ENCODE measurements around the gene STXBP6. TPM values are rescaled to one million over a fixed set of nuclear protein-coding genes. Genes with fewer than 3 reads are reported as not detected.

Gene STXBP6
- total RNA-seq, 1 experiment from 2014 or later, result 6.4 TPM

DNA sequence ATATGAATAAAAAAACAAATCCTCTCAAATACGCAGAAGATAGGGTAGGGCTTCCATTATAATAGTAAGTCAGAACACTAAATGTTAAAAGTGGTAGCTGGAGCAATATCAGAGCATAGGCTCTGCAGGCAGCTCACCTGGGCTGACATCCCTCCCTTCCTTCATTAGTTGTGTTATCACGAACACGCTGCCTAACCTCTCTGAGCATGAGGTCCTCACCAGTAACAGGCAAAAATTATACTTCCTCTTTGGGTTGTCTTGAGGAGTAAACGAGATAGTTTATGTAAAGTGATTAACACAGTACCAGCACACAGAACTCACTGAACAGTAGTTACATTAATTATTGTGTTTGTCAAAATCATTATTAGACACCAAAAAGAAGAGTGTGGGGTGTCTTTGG lies 154.3 kb downstream of the STXBP6 start:
- no TSS peak for BruUV-seq (replicated peaks)
- H3K36me3 Mint-ChIP-seq (ENCODE audit: insufficient read depth, unreplicated experiment), result no peaks in the 10 kb centered on the region
- TF ChIP-seq, protein P1, sequence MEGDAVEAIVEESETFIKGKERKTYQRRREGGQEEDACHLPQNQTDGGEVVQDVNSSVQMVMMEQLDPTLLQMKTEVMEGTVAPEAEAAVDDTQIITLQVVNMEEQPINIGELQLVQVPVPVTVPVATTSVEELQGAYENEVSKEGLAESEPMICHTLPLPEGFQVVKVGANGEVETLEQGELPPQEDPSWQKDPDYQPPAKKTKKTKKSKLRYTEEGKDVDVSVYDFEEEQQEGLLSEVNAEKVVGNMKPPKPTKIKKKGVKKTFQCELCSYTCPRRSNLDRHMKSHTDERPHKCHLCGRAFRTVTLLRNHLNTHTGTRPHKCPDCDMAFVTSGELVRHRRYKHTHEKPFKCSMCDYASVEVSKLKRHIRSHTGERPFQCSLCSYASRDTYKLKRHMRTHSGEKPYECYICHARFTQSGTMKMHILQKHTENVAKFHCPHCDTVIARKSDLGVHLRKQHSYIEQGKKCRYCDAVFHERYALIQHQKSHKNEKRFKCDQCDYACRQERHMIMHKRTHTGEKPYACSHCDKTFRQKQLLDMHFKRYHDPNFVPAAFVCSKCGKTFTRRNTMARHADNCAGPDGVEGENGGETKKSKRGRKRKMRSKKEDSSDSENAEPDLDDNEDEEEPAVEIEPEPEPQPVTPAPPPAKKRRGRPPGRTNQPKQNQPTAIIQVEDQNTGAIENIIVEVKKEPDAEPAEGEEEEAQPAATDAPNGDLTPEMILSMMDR (IDR thresholded peaks at IDR 0.05; ENCODE audit: unreplicated experiment), result no peak
- DNase-seq, result no peak
- no peak overlapping the region for H3K27ac Mint-ChIP-seq (ENCODE audit: unreplicated experiment)
- no peaks in the 10 kb centered on the region for H3K27me3 Mint-ChIP-seq (ENCODE audit: unreplicated experiment)
- CTCF ChIA-PET, result no interaction called here
- no peaks in the 10 kb centered on the region for H3K4me1 Mint-ChIP-seq (ENCODE audit: low read depth, unreplicated experiment)
- intact Hi-C loops (cut with micrococcal nuclease; ENCODE audit: unreplicated experiment), result no loop called here
- H3K9me3 Mint-ChIP-seq (ENCODE audit: low read depth, unreplicated experiment), result peaks cover 3% of the 10 kb centered on the region
- no peak overlapping the region for H3K4me3 Mint-ChIP-seq (ENCODE audit: low read depth, unreplicated experiment)

DNA sequence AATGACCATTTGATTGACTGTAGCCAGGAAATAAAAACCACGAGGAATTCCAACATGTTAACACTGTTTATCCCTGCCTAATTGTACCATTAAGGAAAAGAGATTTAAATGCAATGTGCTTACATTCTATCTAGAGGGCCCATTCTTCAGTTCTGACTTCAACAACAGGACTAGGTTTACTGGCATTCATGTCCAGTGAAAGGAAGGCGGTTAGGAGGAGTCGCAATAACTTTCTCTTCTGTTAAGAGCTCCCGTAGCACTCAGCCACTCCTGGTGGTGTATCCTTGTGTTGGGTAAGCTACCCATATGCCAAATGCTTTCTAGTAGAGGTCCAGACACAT lies 154.7 kb downstream of the STXBP6 start:
- TF ChIP-seq, protein P1 (IDR thresholded peaks at IDR 0.05; ENCODE audit: unreplicated experiment), result no peak
- Mint-ChIP-seq H3K27ac (ENCODE audit: unreplicated experiment) (no peak overlapping the region), H3K27me3 (ENCODE audit: unreplicated experiment) (no peaks in the 10 kb centered on the region), H3K4me1 (ENCODE audit: low read depth, unreplicated experiment) (no peaks in the 10 kb centered on the region), H3K36me3 (ENCODE audit: insufficient read depth, unreplicated experiment) (no peaks in the 10 kb centered on the region), H3K4me3 (ENCODE audit: low read depth, unreplicated experiment) (no peak overlapping the region), H3K9me3 (ENCODE audit: low read depth, unreplicated experiment) (peaks cover 3% of the 10 kb centered on the region)
- CTCF ChIA-PET, result no interaction called here
- no peak for DNase-seq
- intact Hi-C loops (cut with micrococcal nuclease; ENCODE audit: unreplicated experiment), result no loop called here
- no TSS peak for BruUV-seq (replicated peaks)

GRCh38 chr14:24894583-24895242 lies 155.2 kb downstream of the STXBP6 start:
- Mint-ChIP-seq H3K9me3 (ENCODE audit: low read depth, unreplicated experiment) (peaks cover 3% of the 10 kb centered on the region), H3K27me3 (ENCODE audit: unreplicated experiment) (no peaks in the 10 kb centered on the region), H3K36me3 (ENCODE audit: insufficient read depth, unreplicated experiment) (no peaks in the 10 kb centered on the region), H3K4me3 (ENCODE audit: low read depth, unreplicated experiment) (no peak overlapping the region), H3K27ac (ENCODE audit: unreplicated experiment) (no peak overlapping the region), H3K4me1 (ENCODE audit: low read depth, unreplicated experiment) (no peaks in the 10 kb centered on the region)
- DNase-seq, result no peak
- TF ChIP-seq, protein P1 (IDR thresholded peaks at IDR 0.05; ENCODE audit: unreplicated experiment), result no peak
- intact Hi-C loops (cut with micrococcal nuclease; ENCODE audit: unreplicated experiment), result no loop called here
- BruUV-seq (replicated peaks), result no TSS peak
- CTCF ChIA-PET, result no interaction called here

- Mint-ChIP-seq H3K4me1 (ENCODE audit: low read depth, unreplicated experiment) (peaks cover 9% of the 10 kb centered on the region), H3K27me3 (ENCODE audit: unreplicated experiment) (no peaks in the 10 kb centered on the region), H3K9me3 (ENCODE audit: low read depth, unreplicated experiment) (peaks cover 3% of the 10 kb centered on the region), H3K36me3 (ENCODE audit: insufficient read depth, unreplicated experiment) (no peaks in the 10 kb centered on the region), H3K27ac (ENCODE audit: unreplicated experiment) (no peak overlapping the region), H3K4me3 (ENCODE audit: low read depth, unreplicated experiment) (no peak overlapping the region)
- no peak for DNase-seq
- CTCF ChIA-PET, result no interaction called here
- intact Hi-C loops (cut with micrococcal nuclease; ENCODE audit: unreplicated experiment), result no loop called here
- TF ChIP-seq, protein P1 (IDR thresholded peaks at IDR 0.05; ENCODE audit: unreplicated experiment), result no peak
- no TSS peak for BruUV-seq (replicated peaks)
Observed at GRCh38 chr14:24892497-24893051, 157.4 kb downstream of the STXBP6 start.

Data from Calu3 (cell line).